B cell (primary cell): Measurements from ENCODE around the gene PNPLA6. TPM values are rescaled to one million over a fixed set of nuclear protein-coding genes. Genes with fewer than 3 reads are reported as not detected.

Source experiments
- ATAC-seq: fragments of 200-7000 bp; cut with Tn5 transposase; one replicate; pipeline ENCODE4 v1.10.0; 2021; ENCODE audit warnings: low read depth, mild to moderate bottlenecking, moderate number of reproducible peaks, moderate library complexity
- CTCF ChIA-PET: fragments of 350-600 bp; sonication (Branson Sonifier 250); formaldehyde crosslinking; loops from one replicate; lab custom pipeline; 2021; ENCODE audit warnings: antibody characterized with exemption, inconsistent platforms; lab: Charles Lee
- POLR2A ChIA-PET: fragments of 350-600 bp; sonication (Branson Sonifier 250); formaldehyde crosslinking; loops from one replicate; lab custom pipeline; 2021; ENCODE audit warnings: antibody characterized with exemption; lab: Charles Lee
- DNase-seq: peaks from one replicate; pipeline ENCODE4 v3.0.0; 2013
- H2AFZ ChIP-seq: 2 replicates; pipeline ENCODE4 v1.6.1; 2012; ENCODE audit warnings: mild to moderate bottlenecking, low read depth, low read length; ENCODE audit not compliant: insufficient read depth, poor library complexity, severe bottlenecking
- H3K27ac ChIP-seq, 2 donors: 1 replicate in 1 of 2; 2 replicates in 1 of 2; pipeline ENCODE4 v1.5.1; 2012 to 2013; ENCODE audit warnings: low read length in 2 of 2, mild to moderate bottlenecking in 2 of 2, moderate library complexity in 1 of 2
- H3K27me3 ChIP-seq, 4 experiments: fragments of 200-600 bp in 1 of 4; sonication (generic) in 1 of 4; replicated peaks in 1 of 4; 1 replicate in 2 of 4; 2 replicates in 2 of 4; pipeline versions ENCODE4 v1.6.1 to v1.7.0; 2013 to 2016; ENCODE audit warnings: low read length in 3 of 4, mild to moderate bottlenecking in 2 of 4, mixed read lengths in 1 of 4, moderate library complexity in 1 of 4; ENCODE audit not compliant: insufficient read depth in 4 of 4, control insufficient read depth in 3 of 4; ENCODE audit errors: control extremely low read depth in 1 of 4
- H3K36me3 ChIP-seq, 2 experiments: replicated peaks in 1 of 2; 1 replicate in 1 of 2; 2 replicates in 1 of 2; pipeline versions ENCODE4 v1.6.1 to v1.7.1; 2013; ENCODE audit warnings: low read length in 1 of 2; ENCODE audit not compliant: insufficient read depth in 2 of 2, control insufficient read depth in 1 of 2; ENCODE audit errors: control extremely low read depth in 1 of 2, extremely low read depth in 1 of 2
- H3K4me1 ChIP-seq, 2 donors: fragments of 200-600 bp in 1 of 2; sonication (generic) in 1 of 2; 1 replicate in 1 of 2; 2 replicates in 1 of 2; pipeline versions ENCODE4 v1.5.1 to v1.6.1; 2013 to 2017; ENCODE audit warnings: low read length in 2 of 2; ENCODE audit not compliant: control insufficient read depth in 2 of 2, insufficient read depth in 2 of 2
- H3K4me2 ChIP-seq: replicated peaks from 2 replicates; pipeline ENCODE3; 2012; ENCODE audit warnings: mild to moderate bottlenecking, low read depth, low read length; ENCODE audit not compliant: poor library complexity, severe bottlenecking
- H3K4me3 ChIP-seq, 5 experiments: fragments of 200-600 bp in 1 of 5; sonication (generic) in 1 of 5; 1 replicate in 3 of 5; 2 replicates in 2 of 5; pipeline versions ENCODE4 v1.5.1 to v1.7.0; 2011 to 2016; ENCODE audit warnings: low read length in 4 of 5, mild to moderate bottlenecking in 4 of 5, low read depth in 2 of 5, control low read depth in 1 of 5, moderate library complexity in 1 of 5; ENCODE audit not compliant: insufficient read depth in 1 of 5; ENCODE audit errors: control extremely low read depth in 1 of 5, extremely low read depth in 1 of 5
- H3K79me2 ChIP-seq: fragments of 200-600 bp; sonication (generic); one replicate; pipeline ENCODE4 v1.6.0; 2016; ENCODE audit warnings: low read length; ENCODE audit not compliant: control insufficient read depth, insufficient read depth
- H3K9ac ChIP-seq: fragments of 200-600 bp; sonication (generic); 2 replicates; pipeline ENCODE4 v1.6.1; 2017; ENCODE audit warnings: mild to moderate bottlenecking, low read length, moderate library complexity
- H3K9me3 ChIP-seq, 3 donors: one replicate each; pipeline versions ENCODE4 v1.6.1 to v1.7.1; 2013; ENCODE audit warnings: low read length in 2 of 3; ENCODE audit not compliant: control insufficient read depth in 2 of 3, insufficient read depth in 1 of 3; ENCODE audit errors: control extremely low read depth in 1 of 3
- H4K20me1 ChIP-seq: 2 replicates; pipeline ENCODE4 v1.6.0; 2012; ENCODE audit warnings: mild to moderate bottlenecking, low read length; ENCODE audit not compliant: insufficient read depth, control insufficient read depth, poor library complexity, severe bottlenecking
- H3K27ac Mint-ChIP-seq: one replicate; pipeline ENCODE4 v1.8.0; 2021; ENCODE audit warnings: mixed read lengths
- H3K27me3 Mint-ChIP-seq: one replicate; pipeline ENCODE4 v1.8.0; 2021; ENCODE audit warnings: mixed read lengths
- H3K4me1 Mint-ChIP-seq: one replicate; pipeline ENCODE4 v1.8.0; 2021; ENCODE audit warnings: mixed read lengths
- H3K4me3 Mint-ChIP-seq: one replicate; pipeline ENCODE4 v1.8.0; 2021; ENCODE audit warnings: mixed read lengths
- H3K9me3 Mint-ChIP-seq: one replicate; pipeline ENCODE4 v1.8.0; 2022; ENCODE audit warnings: mixed read lengths; ENCODE audit not compliant: insufficient read depth
- EZH2 ChIP-seq: IDR thresholded peaks from 2 replicates; pipeline ENCODE4 v1.6.1; 2012; ENCODE audit warnings: borderline replicate concordance, low read depth, mild to moderate bottlenecking, moderate library complexity, low read length; ENCODE audit not compliant: insufficient read depth, poor library complexity, severe bottlenecking
- WGBS: methylation state at CpG from one replicate; pipeline ENCODE4 v1.1.5; 2013; ENCODE audit warnings: missing lambda C conversion rate; ENCODE audit not compliant: insufficient coverage; 5-methylcytosine and 5-hydroxymethylcytosine counted together
- intact Hi-C: fragments of 100-400 bp; cut with micrococcal nuclease; formaldehyde crosslinking; loops from one replicate; pipeline ENCODE4 v1.10.0; 2022
- polyA plus RNA-seq: library from polyadenylated mRNA; depleted of rRNA; stranded (reverse); fragments of >200 nt; gene quantifications from 2 replicates; pipeline ENCODE4 v1.2.3, GENCODE V29; 2012
- total RNA-seq, 2 donors: library from RNA; stranded (reverse); fragments of 120-200 nt in 1 of 2; gene quantifications; 1 replicate in 1 of 2; 2 replicates in 1 of 2; pipeline versions ENCODE4 v1.2.3 to v1.2.4, GENCODE V29; 2013 to 2022
- TF ChIP-seq, protein P1 (sequence below): fragments of 200-600 bp; IDR thresholded peaks from one replicate; pipeline ENCODE4 v1.8.0; 2022; ENCODE audit warnings: antibody characterized with exemption, mild to moderate bottlenecking

PNPLA6 gene
- total and polyA plus RNA-seq, 2 donors (not counting 1 experiment from before 2014, with no cell fraction given), result 102 to 149 TPM

DNA sequence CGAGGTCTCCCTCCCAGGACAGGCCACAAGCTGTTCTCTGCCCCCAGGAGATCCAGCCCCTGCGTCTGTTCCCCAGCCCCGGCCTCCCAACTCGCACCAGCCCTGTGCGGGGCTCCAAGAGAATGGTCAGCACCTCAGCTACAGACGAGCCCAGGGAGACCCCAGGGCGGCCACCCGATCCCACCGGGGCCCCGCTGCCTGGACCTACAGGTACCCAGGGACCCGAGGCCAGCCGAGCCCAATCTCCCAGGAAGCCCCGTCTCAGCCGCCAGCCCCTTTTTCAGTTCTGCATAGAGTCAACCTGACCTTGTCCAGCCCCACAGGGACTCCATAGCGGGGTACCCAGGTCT lies 5.9 kb downstream of the PNPLA6 start:
- peaks cover 5 to 47% of the 10 kb centered on the region in 2 experiments for H3K36me3 ChIP-seq
- Mint-ChIP-seq H3K27me3 (no peaks in the 10 kb centered on the region), H3K9me3 (no peaks in the 10 kb centered on the region), H3K4me1 (peaks cover 27% of the 10 kb centered on the region), H3K4me3 (no peak overlapping the region), H3K27ac (no peak overlapping the region)
- DNase-seq (no peak), ATAC-seq (no peak)
- intact Hi-C loops, result no loop called here
- no peaks in the 10 kb centered on the region for H4K20me1 ChIP-seq
- H3K4me2 ChIP-seq, result no peak overlapping the region
- no peak for TF ChIP-seq EZH2
- TF ChIP-seq, protein P1, sequence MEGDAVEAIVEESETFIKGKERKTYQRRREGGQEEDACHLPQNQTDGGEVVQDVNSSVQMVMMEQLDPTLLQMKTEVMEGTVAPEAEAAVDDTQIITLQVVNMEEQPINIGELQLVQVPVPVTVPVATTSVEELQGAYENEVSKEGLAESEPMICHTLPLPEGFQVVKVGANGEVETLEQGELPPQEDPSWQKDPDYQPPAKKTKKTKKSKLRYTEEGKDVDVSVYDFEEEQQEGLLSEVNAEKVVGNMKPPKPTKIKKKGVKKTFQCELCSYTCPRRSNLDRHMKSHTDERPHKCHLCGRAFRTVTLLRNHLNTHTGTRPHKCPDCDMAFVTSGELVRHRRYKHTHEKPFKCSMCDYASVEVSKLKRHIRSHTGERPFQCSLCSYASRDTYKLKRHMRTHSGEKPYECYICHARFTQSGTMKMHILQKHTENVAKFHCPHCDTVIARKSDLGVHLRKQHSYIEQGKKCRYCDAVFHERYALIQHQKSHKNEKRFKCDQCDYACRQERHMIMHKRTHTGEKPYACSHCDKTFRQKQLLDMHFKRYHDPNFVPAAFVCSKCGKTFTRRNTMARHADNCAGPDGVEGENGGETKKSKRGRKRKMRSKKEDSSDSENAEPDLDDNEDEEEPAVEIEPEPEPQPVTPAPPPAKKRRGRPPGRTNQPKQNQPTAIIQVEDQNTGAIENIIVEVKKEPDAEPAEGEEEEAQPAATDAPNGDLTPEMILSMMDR, result no peak
- 95% methylated on average over 15 of the region's 15 CpGs for WGBS
- no peaks in the 10 kb centered on the region for H3K9me3 ChIP-seq
- H3K27ac ChIP-seq, result no peak overlapping the region
- no peak overlapping the region for H3K9ac ChIP-seq
- peaks cover 9 to 31% of the 10 kb centered on the region in 2 donors for H3K4me1 ChIP-seq
- no peak overlapping the region for H3K4me3 ChIP-seq
- ChIA-PET POLR2A (no interaction called here), CTCF (interaction anchor here (0.7 kb wide), 1 partner anchor 260 kb away, joined by 3 read pairs; no protein-coding TSS in a partner anchor)
- no peaks in the 10 kb centered on the region for H3K27me3 ChIP-seq
- no peak overlapping the region for H2AFZ ChIP-seq
- peaks cover under 1% of the 10 kb centered on the region for H3K79me2 ChIP-seq

DNA sequence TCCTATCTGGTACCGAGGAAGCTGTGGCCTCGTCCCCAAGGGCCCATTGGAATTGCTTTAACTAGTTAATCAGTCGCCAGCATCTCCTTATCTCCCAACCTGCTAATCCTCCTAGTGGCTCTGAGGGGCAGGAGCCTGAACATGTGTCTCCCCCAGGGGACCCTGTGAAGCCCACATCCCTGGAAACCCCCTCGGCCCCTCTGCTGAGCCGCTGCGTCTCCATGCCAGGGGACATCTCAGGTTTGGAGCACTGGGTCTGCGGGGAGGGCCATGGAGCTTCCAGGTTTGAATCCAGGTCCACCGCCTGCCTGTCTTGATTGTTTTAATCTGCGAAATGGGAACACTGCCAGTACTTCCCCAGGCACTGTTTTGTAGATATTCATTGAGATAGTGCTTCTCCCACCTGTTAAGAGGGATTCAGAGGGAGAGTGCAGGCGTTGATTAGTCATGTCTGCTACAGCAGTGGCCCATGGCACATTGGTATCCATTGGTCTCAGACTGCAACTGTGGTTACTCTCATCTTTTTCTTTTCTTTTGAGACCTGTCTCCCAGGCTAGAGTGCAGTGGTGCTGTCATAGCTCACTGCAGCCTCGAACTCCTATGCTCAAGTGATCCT lies 6.4 kb downstream of the PNPLA6 start:
- H3K4me3 ChIP-seq, result no peak overlapping the region
- DNase-seq (no peak), ATAC-seq (no peak)
- H3K4me1 ChIP-seq, result peaks cover 5 to 26% of the 10 kb centered on the region in 2 donors
- POLR2A ChIA-PET, result no interaction called here
- no peaks in the 10 kb centered on the region for H3K9me3 Mint-ChIP-seq
- no peak overlapping the region for H3K4me2 ChIP-seq
- no peak overlapping the region for H3K9ac ChIP-seq
- H3K36me3 ChIP-seq, result peaks cover 5 to 47% of the 10 kb centered on the region in 2 experiments
- intact Hi-C loops, result no loop called here
- no peaks in the 10 kb centered on the region for H3K79me2 ChIP-seq
- no peak overlapping the region for H3K27ac ChIP-seq
- H3K27me3 Mint-ChIP-seq, result no peaks in the 10 kb centered on the region
- H3K27ac Mint-ChIP-seq, result no peak overlapping the region
- H3K4me1 Mint-ChIP-seq, result peaks cover 24% of the 10 kb centered on the region
- no peaks in the 10 kb centered on the region for H3K9me3 ChIP-seq
- no peak overlapping the region for H3K4me3 Mint-ChIP-seq
- WGBS, result 98% methylated on average over 10 of the region's 11 CpGs
- H2AFZ ChIP-seq, result no peak overlapping the region
- CTCF ChIA-PET, result no interaction called here
- H4K20me1 ChIP-seq, result no peaks in the 10 kb centered on the region
- H3K27me3 ChIP-seq, result no peaks in the 10 kb centered on the region
- TF ChIP-seq, protein P1, result no peak
- TF ChIP-seq EZH2, result no peak
